H9 (cell line): ENCODE measurements around the gene ARL4D. TPM values are rescaled to one million over a fixed set of nuclear protein-coding genes. Genes with fewer than 3 reads are reported as not detected.
"Not testable (repeated sequence)": the region's sequence is repeated elsewhere in the genome, so short reads cannot be mapped to it uniquely, and the experiment has no call there.

Source experiments
- DNase-seq: peaks from one replicate; pipeline ENCODE4 v3.0.0-alpha.2; 2017
- H2AFZ ChIP-seq: one replicate; pipeline ENCODE4 v1.6.1; 2013; ENCODE audit warnings: mild to moderate bottlenecking, low read length, control low read depth, moderate library complexity
- H2AK5ac ChIP-seq: 2 replicates; pipeline ENCODE4 v1.6.1; 2013; ENCODE audit warnings: low read length, control low read depth, mixed read lengths; ENCODE audit not compliant: insufficient read length
- H2BK120ac ChIP-seq: one replicate; pipeline ENCODE4 v1.6.1; 2013; ENCODE audit warnings: low read depth, mild to moderate bottlenecking, low read length, control low read depth, inconsistent platforms; ENCODE audit not compliant: poor library complexity, severe bottlenecking
- H2BK12ac ChIP-seq: 2 replicates; pipeline ENCODE4 v1.6.1; 2013; ENCODE audit warnings: low read length, control low read depth, mixed read lengths, low read depth; ENCODE audit not compliant: insufficient read length
- H2BK15ac ChIP-seq: 2 replicates; pipeline ENCODE4 v1.6.1; 2013; ENCODE audit warnings: low read depth, low read length, control low read depth
- H2BK20ac ChIP-seq: one replicate; pipeline ENCODE4 v1.6.1; 2013; ENCODE audit warnings: low read depth, mild to moderate bottlenecking, low read length, control low read depth, inconsistent platforms; ENCODE audit not compliant: poor library complexity, severe bottlenecking
- H2BK5ac ChIP-seq: 2 replicates; pipeline ENCODE4 v1.6.1; 2013; ENCODE audit warnings: low read length, control low read depth, mixed read lengths; ENCODE audit not compliant: insufficient read length
- H3K14ac ChIP-seq: 2 replicates; pipeline ENCODE4 v1.6.1; 2013; ENCODE audit warnings: low read length, control low read depth; ENCODE audit not compliant: insufficient read depth
- H3K18ac ChIP-seq: 2 replicates; pipeline ENCODE4 v1.6.1; 2013; ENCODE audit warnings: low read depth, mild to moderate bottlenecking, mixed read lengths, low read length, control low read depth; ENCODE audit not compliant: insufficient read length
- H3K23ac ChIP-seq: 2 replicates; pipeline ENCODE4 v1.6.1; 2013; ENCODE audit warnings: low read length, control low read depth, mixed read lengths, low read depth; ENCODE audit not compliant: insufficient read length
- H3K23me2 ChIP-seq: 2 replicates; pipeline ENCODE4 v1.6.1; 2013; ENCODE audit warnings: low read depth, mild to moderate bottlenecking, mixed read lengths, low read length, control low read depth; ENCODE audit not compliant: insufficient read length, poor library complexity, severe bottlenecking
- H3K27ac ChIP-seq: 2 replicates; pipeline ENCODE4 v1.5.1; 2013; ENCODE audit warnings: low read length, control low read depth, mixed read lengths, low read depth; ENCODE audit not compliant: insufficient read length
- H3K27me3 ChIP-seq: 2 replicates; pipeline ENCODE4 v1.6.1; 2013; ENCODE audit warnings: low read length, control low read depth, inconsistent platforms; ENCODE audit not compliant: insufficient read depth
- H3K4ac ChIP-seq: 2 replicates; pipeline ENCODE4 v1.6.1; 2013; ENCODE audit warnings: low read depth, mild to moderate bottlenecking, control low read depth, inconsistent platforms, low read length, moderate library complexity
- H3K4me1 ChIP-seq: 2 replicates; pipeline ENCODE4 v1.6.1; 2013; ENCODE audit warnings: low read length, control low read depth, inconsistent platforms; ENCODE audit not compliant: insufficient read depth
- H3K4me2 ChIP-seq: 2 replicates; pipeline ENCODE4 v1.6.1; 2013; ENCODE audit warnings: low read length, control low read depth, mixed read lengths; ENCODE audit not compliant: insufficient read length, insufficient read depth
- H3K56ac ChIP-seq: 2 replicates; pipeline ENCODE4 v1.6.1; 2013; ENCODE audit warnings: low read depth, mild to moderate bottlenecking, mixed read lengths, low read length, control low read depth; ENCODE audit not compliant: insufficient read length
- H3K79me1 ChIP-seq: 2 replicates; pipeline ENCODE4 v1.6.1; 2013; ENCODE audit warnings: low read depth, mild to moderate bottlenecking, moderate library complexity, low read length, control low read depth, inconsistent platforms; ENCODE audit not compliant: insufficient read depth, poor library complexity, severe bottlenecking
- H3K79me2 ChIP-seq: 2 replicates; pipeline ENCODE4 v1.6.1; 2013; ENCODE audit warnings: low read length, control low read depth, inconsistent platforms; ENCODE audit not compliant: insufficient read depth
- H3K9ac ChIP-seq: 2 replicates; pipeline ENCODE4 v1.6.1; 2013; ENCODE audit warnings: low read length, control low read depth, mixed read lengths; ENCODE audit not compliant: insufficient read length; ENCODE audit errors: extremely low read depth
- H3K9me3 ChIP-seq: one replicate; pipeline ENCODE4 v1.6.1; 2013; ENCODE audit warnings: low read depth, low read length, inconsistent platforms; ENCODE audit not compliant: control insufficient read depth
- H3T11ph ChIP-seq: one replicate; pipeline ENCODE4 v1.6.1; 2013; ENCODE audit warnings: mild to moderate bottlenecking, low read length, control low read depth, inconsistent platforms
- H4K20me1 ChIP-seq: one replicate; pipeline ENCODE4 v1.6.1; 2013; ENCODE audit not compliant: control insufficient read depth, insufficient read length, insufficient read depth
- H4K5ac ChIP-seq: 2 replicates; pipeline ENCODE4 v1.6.1; 2013; ENCODE audit warnings: low read depth, mild to moderate bottlenecking, mixed read lengths, low read length, control low read depth; ENCODE audit not compliant: insufficient read length
- H4K8ac ChIP-seq: replicated peaks from 2 replicates; pipeline ENCODE4 v1.6.1; 2013; ENCODE audit warnings: low read length, control low read depth, mixed read lengths, low read depth; ENCODE audit not compliant: insufficient read length
- H4K91ac ChIP-seq: 2 replicates; pipeline ENCODE4 v1.6.1; 2013; ENCODE audit warnings: low read depth, mild to moderate bottlenecking, moderate library complexity, mixed read lengths, low read length, control low read depth; ENCODE audit not compliant: insufficient read length
- H3K27ac Mint-ChIP-seq, 3 experiments: 2 replicates in 2 of 3; 3 replicates in 1 of 3; pipeline ENCODE4 v1.8.0; 2020 to 2021; ENCODE audit warnings: mixed read lengths in 3 of 3, mild to moderate bottlenecking in 1 of 3, moderate library complexity in 1 of 3
- H3K27me3 Mint-ChIP-seq: 2 replicates; pipeline ENCODE4 v1.8.0; 2021; ENCODE audit warnings: low read depth, mild to moderate bottlenecking, moderate library complexity, mixed read lengths
- H3K36me3 Mint-ChIP-seq, 3 experiments: 2 replicates in 2 of 3; 3 replicates in 1 of 3; pipeline ENCODE4 v1.8.0; 2020 to 2021; ENCODE audit warnings: low read depth in 3 of 3, mixed read lengths in 3 of 3; ENCODE audit not compliant: insufficient read depth in 1 of 3
- H3K4me1 Mint-ChIP-seq, 2 experiments: 2 replicates each; pipeline ENCODE4 v1.8.0; 2020; ENCODE audit warnings: mixed read lengths in 2 of 2
- H3K4me3 Mint-ChIP-seq, 2 experiments: 2 replicates in 1 of 2; 3 replicates in 1 of 2; pipeline ENCODE4 v1.8.0; 2020 to 2021; ENCODE audit warnings: mild to moderate bottlenecking in 2 of 2, mixed read lengths in 2 of 2, moderate library complexity in 1 of 2
- H3K9me3 Mint-ChIP-seq, 2 experiments: 2 replicates in 1 of 2; 3 replicates in 1 of 2; pipeline ENCODE4 v1.8.0; 2020; ENCODE audit warnings: mild to moderate bottlenecking in 2 of 2, mixed read lengths in 2 of 2, moderate library complexity in 1 of 2
- WGBS: extraction: QIAGEN DNeasy Blood & Tissue Kit; methylation state at CpG from one replicate; pipeline ENCODE4 v1.1.7; 2013; ENCODE audit warnings: missing lambda C conversion rate, low lambda C conversion rate, mixed read lengths; ENCODE audit not compliant: insufficient read length; ENCODE audit errors: extremely low coverage; 5-methylcytosine and 5-hydroxymethylcytosine counted together
- total RNA-seq: library from RNA; stranded (reverse); gene quantifications from 2 replicates; pipeline ENCODE4 v1.2.1, GENCODE V29; 2021
- TF ChIP-seq, protein P1 (sequence below): fragments of 200-600 bp; sonication (generic); conservative IDR thresholded peaks from 3 replicates; pipeline ENCODE4 v1.8.0; 2021; ENCODE audit warnings: antibody characterized with exemption, mild to moderate bottlenecking

The ARL4D gene
- total RNA-seq, 1 experiment from 2014 or later, result 6.2 TPM

DNA sequence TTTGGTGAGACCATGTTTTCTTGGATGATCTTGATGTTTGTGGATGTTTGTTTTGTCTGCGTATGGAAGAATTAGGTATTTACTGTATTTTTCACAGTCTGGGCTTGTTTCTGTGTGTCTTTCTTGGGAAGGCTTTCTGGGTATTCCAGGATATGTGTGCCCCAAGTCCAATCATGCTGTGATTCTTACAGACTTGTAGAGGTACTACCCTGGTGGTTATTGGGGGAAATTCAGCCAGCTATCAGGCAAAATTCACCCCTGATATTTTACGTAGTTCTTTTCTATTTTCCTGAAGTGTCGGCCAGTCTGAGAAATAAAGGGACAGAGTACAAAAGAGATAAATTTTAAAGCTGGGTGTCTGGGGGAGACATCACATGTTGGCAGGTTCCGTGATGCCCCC, 33.4 kb upstream of the ARL4D start:
- Histone ChIP-seq H3K27me3 (no peaks in the 10 kb centered on the region; the same call in 1 of the 2 replicates), H4K5ac (no peak overlapping the region), H3T11ph (no peak overlapping the region), H4K8ac (no peak overlapping the region), H3K27ac (no peak overlapping the region), H3K9me3 (no peaks in the 10 kb centered on the region), H3K4me2 (no peak overlapping the region), H3K56ac (no peak overlapping the region), H3K23ac (no peak overlapping the region), H3K23me2 (peaks cover 10% of the 10 kb centered on the region), H3K4me1 (peaks cover 2% of the 10 kb centered on the region; the same call in 1 of the 2 replicates), H2BK15ac (no peak overlapping the region), H2BK120ac (no peak overlapping the region), H4K91ac (no peak overlapping the region), H2BK5ac (no peak overlapping the region), H2AK5ac (no peak overlapping the region), H3K9ac (no peak overlapping the region), H3K18ac (no peak overlapping the region), H2AFZ (no peak overlapping the region), H3K4ac (no peak overlapping the region), H3K14ac (no peak overlapping the region), H3K79me2 (no peaks in the 10 kb centered on the region), H2BK12ac (no peak overlapping the region), H4K20me1 (no peaks in the 10 kb centered on the region), H3K79me1 (no peaks in the 10 kb centered on the region), H2BK20ac (no peak overlapping the region)
- DNase-seq, result no peak
- no CpG with 5 or more reads among the region's 4 CpGs for WGBS
- Mint-ChIP-seq H3K27me3 (peaks cover 28% of the 10 kb centered on the region), H3K27ac (no peak overlapping the region), H3K4me1 (peaks cover 39 to 46% of the 10 kb centered on the region in 2 experiments), H3K9me3 (peaks cover under 1 to 19% of the 10 kb centered on the region in 2 experiments), H3K36me3 (peaks cover 1 to 27% (median 16%) of the 10 kb centered on the region in 3 experiments), H3K4me3 (no peak overlapping the region; a peak in 1 of 5 replicates)
- TF ChIP-seq, protein P1, sequence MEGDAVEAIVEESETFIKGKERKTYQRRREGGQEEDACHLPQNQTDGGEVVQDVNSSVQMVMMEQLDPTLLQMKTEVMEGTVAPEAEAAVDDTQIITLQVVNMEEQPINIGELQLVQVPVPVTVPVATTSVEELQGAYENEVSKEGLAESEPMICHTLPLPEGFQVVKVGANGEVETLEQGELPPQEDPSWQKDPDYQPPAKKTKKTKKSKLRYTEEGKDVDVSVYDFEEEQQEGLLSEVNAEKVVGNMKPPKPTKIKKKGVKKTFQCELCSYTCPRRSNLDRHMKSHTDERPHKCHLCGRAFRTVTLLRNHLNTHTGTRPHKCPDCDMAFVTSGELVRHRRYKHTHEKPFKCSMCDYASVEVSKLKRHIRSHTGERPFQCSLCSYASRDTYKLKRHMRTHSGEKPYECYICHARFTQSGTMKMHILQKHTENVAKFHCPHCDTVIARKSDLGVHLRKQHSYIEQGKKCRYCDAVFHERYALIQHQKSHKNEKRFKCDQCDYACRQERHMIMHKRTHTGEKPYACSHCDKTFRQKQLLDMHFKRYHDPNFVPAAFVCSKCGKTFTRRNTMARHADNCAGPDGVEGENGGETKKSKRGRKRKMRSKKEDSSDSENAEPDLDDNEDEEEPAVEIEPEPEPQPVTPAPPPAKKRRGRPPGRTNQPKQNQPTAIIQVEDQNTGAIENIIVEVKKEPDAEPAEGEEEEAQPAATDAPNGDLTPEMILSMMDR, result peak; percentile 42

DNA sequence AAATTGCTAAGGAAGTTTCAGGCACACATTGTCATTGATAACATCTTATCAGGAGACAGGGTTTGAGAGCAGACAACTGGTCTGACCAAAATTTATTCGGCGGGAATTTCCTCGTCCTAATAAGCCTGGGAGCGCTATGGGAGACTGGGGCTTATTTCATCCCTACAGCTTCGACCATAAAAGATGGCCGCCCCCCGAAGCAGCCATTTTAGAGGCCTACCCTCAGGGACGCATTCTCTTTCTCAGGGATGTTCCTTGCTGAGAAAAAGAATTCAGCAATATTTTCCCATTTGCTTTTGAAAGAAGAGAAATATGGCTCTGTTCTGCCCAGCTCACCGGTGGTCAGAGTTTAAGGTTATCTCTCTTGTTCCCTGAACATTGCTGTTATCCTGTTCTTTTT, 32.9 kb upstream of the ARL4D start:
- peaks cover 27% of the 10 kb centered on the region for H3K27me3 Mint-ChIP-seq
- peaks cover 1 to 23% (median 11%) of the 10 kb centered on the region in 3 experiments for H3K36me3 Mint-ChIP-seq
- not testable (repeated sequence) for H2BK20ac ChIP-seq, H2AK5ac ChIP-seq, H2AFZ ChIP-seq, H3K4me3 Mint-ChIP-seq, H3K79me1 ChIP-seq, H3K4me1 ChIP-seq, H3K27me3 ChIP-seq, DNase-seq, H3K79me2 ChIP-seq, H2BK15ac ChIP-seq, H3K23me2 ChIP-seq, H4K5ac ChIP-seq, H4K91ac ChIP-seq, H4K20me1 ChIP-seq, H2BK120ac ChIP-seq, H3K9me3 ChIP-seq, H3K4me2 ChIP-seq, H3K18ac ChIP-seq, H3K9ac ChIP-seq, H3K4ac ChIP-seq, H3K23ac ChIP-seq, H3K27ac Mint-ChIP-seq, H2BK5ac ChIP-seq, H3K27ac ChIP-seq, H4K8ac ChIP-seq, H2BK12ac ChIP-seq, H3T11ph ChIP-seq, H3K56ac ChIP-seq, H3K14ac ChIP-seq
- H3K4me1 Mint-ChIP-seq, result peaks cover 39 to 46% of the 10 kb centered on the region in 2 experiments
- WGBS, result no CpG with 5 or more reads among the region's 9 CpGs
- H3K9me3 Mint-ChIP-seq, result peaks cover 0 to 15% of the 10 kb centered on the region in 2 experiments
